Sigmoid colon (tissue), 4 donors: Measurements from ENCODE around the gene FAM83E.

Experiments used
- CTCF ChIP-seq, 4 experiments: fragments of 450-650 bp in 3 of 4; fragments of 200-600 bp in 1 of 4; IDR thresholded peaks; one replicate each; pipeline ENCODE4 v1.5.1; 2016 to 2019; ENCODE audit warnings: antibody characterized with exemption in 4 of 4, mild to moderate bottlenecking in 3 of 4, moderate library complexity in 2 of 4
- EP300 ChIP-seq, 4 donors: sonication (generic); formaldehyde crosslinking; IDR thresholded peaks; one replicate each; pipeline ENCODE4 v1.6.1; 2017; ENCODE audit warnings: antibody characterized with exemption in 4 of 4
- POLR2A ChIP-seq, 2 donors: fragments of 450-650 bp; IDR thresholded peaks; one replicate each; pipeline ENCODE4 v1.6.1; 2016; ENCODE audit warnings: antibody characterized with exemption in 2 of 2, mild to moderate bottlenecking in 2 of 2, moderate library complexity in 2 of 2
- POLR2AphosphoS5 ChIP-seq, 4 donors: sonication (generic); formaldehyde crosslinking; IDR thresholded peaks; one replicate each; pipeline ENCODE4 v1.6.1; 2017; ENCODE audit warnings: antibody characterized with exemption in 4 of 4

- no peak for TF ChIP-seq EP300 (IDR thresholded peaks at IDR 0.05)
- peak; percentile 93 to 96 (median 94) for TF ChIP-seq CTCF (IDR thresholded peaks at IDR 0.05)
- TF ChIP-seq POLR2A (IDR thresholded peaks at IDR 0.05) = no peak
- TF ChIP-seq POLR2AphosphoS5 (IDR thresholded peaks at IDR 0.05) = peak in 2 of 4 donors; percentile 18 to 39
Observed at GRCh38 chr19:48588670-48589401, 26.0 kb downstream of the FAM83E start.
